Muscle of arm (tissue), 12 donors: ENCODE measurements around the gene CDH13. TPM values are rescaled to one million over a fixed set of nuclear protein-coding genes. Genes with fewer than 3 reads are reported as not detected.
A peak's percentile ranks its signal among the peaks of the same experiment; 100 is the strongest.

Experiments
- DNase-seq: peaks from one replicate; pipeline ENCODE4 v3.0.0-alpha.2; 2013
- polyA plus RNA-seq, 12 donors: library from polyadenylated mRNA; unstranded; fragments of 120-200 nt; gene quantifications; one replicate each; pipeline ENCODE4 v1.2.1, GENCODE V29; 2013; ENCODE audit not compliant: insufficient read length in 12 of 12

The CDH13 gene
- polyA plus RNA-seq, 12 donors, result 28.8 to 58.8 (median 54.1) TPM; not detected in 1

DNA sequence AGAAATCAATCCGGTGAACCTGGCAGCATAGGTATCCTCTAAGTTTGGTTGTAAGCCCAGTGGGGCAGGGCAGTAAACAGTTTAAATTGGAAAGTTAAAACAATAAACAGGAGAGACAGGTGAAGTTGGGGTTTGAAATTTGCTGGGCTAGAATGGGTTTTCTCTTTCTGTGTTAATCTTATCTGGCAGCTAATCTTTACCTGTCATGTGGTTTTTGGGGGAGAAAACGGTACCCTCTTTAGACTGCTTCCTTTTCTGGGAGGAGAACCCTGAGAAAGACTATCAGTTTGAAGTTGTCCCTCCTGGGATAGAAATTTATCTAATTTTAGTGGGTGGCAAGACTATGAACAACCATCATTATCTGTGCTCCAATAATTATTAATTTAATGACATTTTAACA, 24.0 kb downstream of the CDH13 start:
- no peak for DNase-seq

DNA sequence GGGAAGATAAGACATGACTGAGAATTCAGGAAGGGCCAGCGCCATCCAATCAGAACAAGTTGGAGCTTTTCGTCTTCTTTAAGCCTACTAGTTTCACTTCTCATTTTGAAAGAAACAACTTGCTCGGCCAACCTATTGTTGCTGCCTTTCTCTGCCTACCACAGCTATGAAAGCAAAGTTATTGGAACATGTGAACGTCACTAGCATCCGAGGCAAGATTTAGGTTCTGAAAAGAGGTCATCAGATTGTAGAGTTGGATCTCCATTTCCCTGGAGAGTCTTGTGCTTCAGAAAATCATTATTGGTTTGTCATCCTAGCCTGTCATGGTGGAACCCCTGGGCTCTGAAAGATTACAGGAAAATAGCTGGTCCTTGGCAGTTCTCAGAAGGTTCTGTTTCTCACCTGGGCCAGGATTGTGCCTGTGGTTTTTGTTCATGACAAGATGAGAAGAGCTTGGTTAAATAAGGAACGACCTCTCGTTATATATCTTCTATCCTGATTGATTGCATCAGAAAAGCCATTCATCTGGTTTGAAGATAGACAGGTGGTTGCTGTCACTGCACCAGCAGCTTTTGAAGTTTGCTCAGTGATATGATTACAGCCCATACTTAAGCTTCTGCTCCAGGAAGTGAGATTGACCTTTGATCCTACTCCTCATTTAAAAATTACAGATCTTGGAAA, 25.3 kb downstream of the CDH13 start:
- DNase-seq, result no peak

GRCh38 chr16:82652826-82653225, 26.1 kb downstream of the CDH13 start:
- DNase-seq, result no peak

- DNase-seq, result no peak
Observed at GRCh38 chr16:82653550-82654511, 27.1 kb downstream of the CDH13 start.

DNA sequence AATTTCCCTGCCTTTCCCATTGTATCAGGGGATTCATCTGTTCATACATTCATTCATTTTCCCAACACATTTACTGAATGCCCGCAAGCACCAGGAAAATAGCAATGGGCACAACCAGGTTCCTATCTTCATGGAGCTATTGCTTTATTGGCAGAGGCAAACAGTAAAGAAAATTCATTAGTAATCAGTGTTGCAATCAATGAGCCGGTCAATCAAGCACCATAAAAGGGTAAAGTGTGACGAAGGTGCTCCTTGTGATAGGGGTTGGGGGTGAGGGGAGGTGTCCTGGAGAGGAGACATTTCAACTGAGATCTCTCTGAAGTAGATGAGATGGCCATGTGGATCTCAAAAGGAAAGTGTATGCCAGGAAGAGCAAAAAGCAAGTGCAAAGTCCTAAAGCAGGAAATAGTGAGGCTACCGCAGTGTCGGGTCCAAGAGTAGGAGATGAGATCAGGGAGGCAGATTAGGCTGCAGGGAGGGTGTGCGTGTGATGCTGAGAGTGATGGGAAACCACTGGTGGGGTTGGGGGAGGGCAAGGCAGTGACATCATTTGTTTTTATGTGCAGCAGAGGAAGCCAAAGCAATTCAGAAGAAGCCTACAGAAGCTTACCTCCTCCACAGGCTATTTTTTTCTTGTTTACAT, 28.4 kb downstream of the CDH13 start:
- no peak for DNase-seq

DNA sequence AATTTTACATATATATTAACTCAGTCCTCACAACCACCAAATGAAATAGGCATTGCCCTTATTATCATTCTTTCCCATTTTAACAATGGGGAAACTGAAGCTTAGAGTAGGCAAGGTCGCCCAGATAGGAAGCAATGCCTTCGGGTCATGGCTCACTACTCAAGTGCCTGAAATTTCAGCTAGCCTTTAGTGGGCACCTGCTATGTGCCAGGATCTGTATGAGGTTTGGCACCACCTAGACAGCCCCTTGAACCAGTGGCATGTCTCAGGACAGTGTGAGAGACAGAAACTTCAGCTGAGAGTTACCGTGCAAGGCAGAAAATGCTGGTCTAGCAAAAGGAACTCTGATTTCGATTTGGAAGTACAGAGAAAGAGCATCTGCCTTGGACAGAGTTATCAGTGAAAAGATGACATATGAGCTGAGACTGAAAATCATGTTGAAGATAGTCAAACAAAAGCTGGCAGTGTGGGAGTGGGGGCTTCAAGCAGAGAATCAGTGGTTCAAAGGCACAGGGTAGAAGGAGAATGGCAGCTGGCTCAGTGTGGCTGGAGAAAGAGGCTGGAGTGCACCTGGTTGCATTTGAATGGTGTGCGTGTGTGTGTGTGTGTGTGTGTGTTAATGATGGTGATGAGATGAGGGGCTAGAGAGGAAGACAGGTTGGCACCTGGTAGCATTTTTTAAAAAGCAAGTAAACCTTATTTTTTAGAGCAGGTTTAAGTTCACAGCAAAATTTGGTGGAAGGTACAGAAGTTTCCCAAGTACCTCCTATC, 29.1 kb downstream of the CDH13 start:
- DNase-seq, result no peak

GRCh38 chr16:82657239-82657638, 30.5 kb downstream of the CDH13 start:
- no peak for DNase-seq

DNA sequence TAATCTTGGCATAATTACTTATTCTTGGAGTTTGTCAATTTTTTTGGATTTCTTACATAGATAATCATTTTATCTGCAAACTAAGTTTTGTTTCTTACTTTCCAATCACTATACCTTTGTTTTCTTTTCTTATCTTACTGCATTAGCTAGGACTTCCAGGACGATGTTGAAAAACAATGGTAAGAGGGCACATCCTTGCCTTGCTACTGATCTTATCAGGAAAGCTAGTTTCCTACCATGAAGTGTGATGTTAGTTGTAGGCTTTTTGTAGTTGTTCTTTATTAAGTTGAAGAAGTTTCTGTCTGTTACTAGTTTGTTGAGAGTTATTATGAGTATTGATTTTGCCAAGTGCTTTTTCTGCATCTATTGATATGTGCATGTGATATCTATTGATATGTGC, 31.0 kb downstream of the CDH13 start:
- DNase-seq, result no peak

DNA sequence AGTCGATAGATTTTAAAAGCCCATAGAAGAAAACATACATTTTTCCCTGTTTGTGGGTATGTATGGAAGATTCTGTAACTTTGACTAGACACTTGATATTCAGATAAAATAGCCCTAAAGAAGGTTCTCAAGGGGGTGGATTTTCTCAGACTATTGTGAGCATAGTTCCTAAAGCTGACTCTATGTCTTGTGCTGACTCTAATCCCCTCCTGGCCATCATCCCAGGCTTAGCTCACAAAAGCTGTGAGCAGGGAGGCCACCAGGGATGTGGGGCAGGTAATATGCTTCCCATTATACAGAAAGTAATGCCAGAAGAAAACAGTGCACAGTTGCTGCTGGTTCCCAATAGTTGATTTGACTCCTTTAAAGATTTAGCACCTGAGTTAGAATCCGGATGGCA, 32.0 kb downstream of the CDH13 start:
- no peak for DNase-seq

- DNase-seq, result peak; percentile 51
Observed at GRCh38 chr16:82660075-82660645, 33.4 kb downstream of the CDH13 start.

DNA sequence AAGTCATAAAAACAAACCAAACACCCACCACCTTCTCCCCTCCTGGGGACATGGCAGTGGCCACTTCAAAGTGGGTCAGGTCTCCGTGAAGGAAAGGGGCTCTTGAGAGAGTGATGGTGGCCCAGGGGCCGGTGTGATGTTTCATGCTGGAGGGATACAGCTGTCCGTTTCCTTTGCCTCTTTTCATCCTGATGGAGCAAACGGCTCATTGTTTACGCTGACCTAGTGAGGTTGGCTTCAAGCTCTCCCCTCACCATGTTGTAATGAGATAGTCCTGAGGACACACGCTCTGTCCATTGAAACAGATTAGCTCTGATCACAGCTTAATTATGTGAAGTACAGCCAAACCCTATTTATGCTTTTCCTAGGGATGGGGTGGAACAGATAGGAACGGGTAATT, 34.2 kb downstream of the CDH13 start:
- DNase-seq, result no peak

DNA sequence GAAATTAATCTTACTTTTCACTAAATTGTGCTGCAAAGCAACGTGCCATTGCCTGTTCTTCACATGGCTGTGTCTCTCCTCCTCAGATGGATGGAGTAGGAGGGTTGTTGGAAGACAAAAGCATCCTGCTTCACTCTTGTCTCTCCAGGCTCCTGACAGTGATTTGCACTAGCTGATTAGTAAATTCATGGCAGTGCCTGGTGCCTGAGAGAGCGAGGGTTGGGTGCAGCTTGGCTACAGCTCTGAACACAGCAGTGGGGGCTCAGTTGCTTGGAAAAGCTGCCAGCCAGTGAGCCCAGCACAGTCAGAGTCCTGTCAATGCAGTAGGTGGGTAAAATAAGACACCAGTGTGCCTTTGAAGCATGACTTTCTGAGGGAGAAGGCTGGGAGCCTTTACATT, 37.4 kb downstream of the CDH13 start:
- DNase-seq, result no peak

DNA sequence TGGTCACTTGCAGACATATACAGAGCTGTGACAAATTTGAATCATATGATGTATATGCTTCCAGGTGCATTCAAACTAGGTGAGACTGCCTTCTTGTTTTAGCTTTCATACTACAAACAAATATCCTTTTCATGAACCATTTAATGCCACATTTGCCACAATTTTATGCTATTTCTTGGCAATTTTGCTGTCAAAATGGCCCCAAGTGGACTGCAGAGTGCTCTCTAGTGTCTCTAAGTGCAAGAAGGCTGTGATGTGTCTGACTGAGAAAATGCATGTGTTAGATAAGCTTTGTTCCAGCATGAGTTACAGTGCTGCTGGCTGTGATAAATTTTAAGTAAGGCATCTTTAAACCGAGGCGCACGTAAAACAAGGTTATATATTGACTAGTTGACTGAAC, 38.3 kb downstream of the CDH13 start:
- no peak for DNase-seq

DNA sequence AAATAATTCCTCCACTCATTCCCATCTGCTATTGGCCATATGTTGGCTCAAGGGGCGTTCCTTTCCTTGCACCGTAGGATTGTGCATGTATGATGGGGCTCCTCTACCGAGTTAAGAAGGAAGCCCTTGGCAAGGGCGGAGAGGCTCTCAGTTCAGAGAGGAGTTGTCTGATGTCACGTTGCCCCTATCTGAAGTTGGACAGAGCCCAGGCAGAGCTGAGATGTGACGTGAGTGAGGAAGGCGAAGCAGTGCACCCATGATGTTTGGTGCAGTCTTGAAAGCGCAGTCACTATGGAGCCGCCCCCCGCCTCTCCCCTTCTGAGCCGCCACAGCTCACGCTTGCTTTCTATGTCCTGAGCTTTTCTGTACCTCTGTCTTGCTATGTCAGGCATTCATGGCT, 40.7 kb downstream of the CDH13 start:
- DNase-seq, result no peak

- DNase-seq, result no peak
Observed at GRCh38 chr16:82668094-82668493, 41.3 kb downstream of the CDH13 start.

DNA sequence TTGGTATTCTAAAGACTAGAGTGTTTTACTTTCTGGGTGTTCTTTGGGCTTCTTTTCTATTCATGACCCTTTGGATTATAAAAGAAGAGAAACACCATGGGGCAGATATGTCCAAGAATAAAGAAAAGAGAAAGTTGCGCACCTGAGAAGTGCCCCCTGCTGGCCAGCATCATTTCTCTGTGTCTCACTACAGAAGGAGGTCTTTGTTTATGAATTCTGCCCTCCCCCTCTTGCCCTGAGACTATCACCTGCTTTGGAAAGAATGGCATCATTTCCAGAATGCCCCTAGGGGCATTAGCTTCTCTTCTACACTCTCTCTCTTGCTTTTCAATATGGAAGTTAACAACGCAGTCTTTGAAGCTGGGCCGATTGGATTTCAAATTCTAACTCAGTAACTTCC, 45.0 kb downstream of the CDH13 start:
- DNase-seq, result no peak

DNA sequence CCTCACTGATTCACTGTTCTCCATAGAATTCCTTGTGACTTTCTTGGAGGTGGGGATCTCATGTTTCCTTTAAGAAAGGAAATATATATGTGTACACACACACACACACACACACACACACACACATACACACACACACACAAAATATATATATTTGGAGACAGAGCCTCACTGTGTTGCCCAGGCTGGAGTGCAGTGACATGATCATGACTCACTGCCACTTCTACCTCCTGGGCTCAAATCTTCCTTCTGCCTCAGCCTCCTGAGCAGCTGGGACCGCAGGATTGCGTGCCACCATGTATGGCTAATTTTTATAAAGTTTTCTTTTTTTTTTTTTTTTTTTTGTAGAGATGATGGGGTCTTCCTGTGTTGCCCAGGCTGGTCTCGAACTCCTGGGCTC, 45.9 kb downstream of the CDH13 start:
- DNase-seq, result no peak

GRCh38 chr16:82675300-82675699, 48.5 kb downstream of the CDH13 start:
- no peak for DNase-seq

GRCh38 chr16:82681592-82681991, 54.8 kb downstream of the CDH13 start:
- DNase-seq, result no peak

DNA sequence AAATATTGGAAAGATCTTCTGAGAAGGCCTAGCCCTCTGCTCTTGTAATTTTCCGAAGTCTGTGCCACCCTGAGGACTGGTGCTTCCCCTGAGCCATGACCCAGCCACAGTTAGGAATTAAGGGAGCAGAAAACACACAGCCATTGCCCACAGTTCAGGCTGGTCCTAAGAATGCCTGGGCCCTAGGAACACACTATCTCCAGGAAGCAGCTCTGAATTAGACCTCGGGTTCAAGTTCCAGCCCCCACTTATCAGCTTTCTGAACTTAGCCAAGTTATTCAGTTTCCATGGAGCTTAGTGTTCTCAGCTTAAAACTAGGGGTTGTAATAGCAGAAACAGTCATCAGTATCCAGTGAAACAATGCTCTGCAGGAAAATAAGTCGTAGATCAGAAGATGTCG, 56.0 kb downstream of the CDH13 start:
- DNase-seq, result no peak

GRCh38 chr16:82684256-82684655, 57.5 kb downstream of the CDH13 start:
- no peak for DNase-seq

DNA sequence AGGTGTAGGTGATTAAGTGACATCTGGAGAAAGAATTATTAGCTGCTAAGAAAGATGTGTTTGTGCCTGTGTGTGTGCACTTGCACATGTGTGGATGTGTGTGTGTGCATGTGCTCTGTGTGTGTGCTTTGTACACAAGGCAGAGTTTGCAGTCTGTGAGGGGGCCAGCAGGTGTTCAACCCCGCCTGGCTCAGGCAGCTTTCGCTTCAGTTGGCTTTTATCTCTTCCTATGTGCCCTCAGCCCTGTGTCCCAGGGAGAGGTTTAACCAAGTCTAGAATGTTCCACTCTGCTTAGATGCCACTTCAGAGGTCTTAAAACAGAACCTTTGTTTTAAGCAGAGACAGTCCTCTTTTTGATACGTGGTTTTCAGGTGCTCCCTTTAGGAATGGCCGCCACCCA, 58.8 kb downstream of the CDH13 start:
- DNase-seq, result no peak
